DND-41 (cell line): ENCODE measurements around the gene KCNMA1.

Experiments
- EZH2 ChIP-seq: IDR thresholded peaks from 3 replicates; pipeline ENCODE4 v1.6.1; 2012; ENCODE audit warnings: borderline replicate concordance, low read depth, mild to moderate bottlenecking, moderate library complexity, low read length, inconsistent platforms; ENCODE audit not compliant: severe bottlenecking
- TF ChIP-seq, protein P1 (sequence below): IDR thresholded peaks from 2 replicates; pipeline ENCODE4 v1.5.1; 2012; ENCODE audit warnings: borderline replicate concordance, low read length, moderate library complexity, mild to moderate bottlenecking; ENCODE audit not compliant: poor library complexity, severe bottlenecking; ENCODE audit errors: extremely low read depth

DNA sequence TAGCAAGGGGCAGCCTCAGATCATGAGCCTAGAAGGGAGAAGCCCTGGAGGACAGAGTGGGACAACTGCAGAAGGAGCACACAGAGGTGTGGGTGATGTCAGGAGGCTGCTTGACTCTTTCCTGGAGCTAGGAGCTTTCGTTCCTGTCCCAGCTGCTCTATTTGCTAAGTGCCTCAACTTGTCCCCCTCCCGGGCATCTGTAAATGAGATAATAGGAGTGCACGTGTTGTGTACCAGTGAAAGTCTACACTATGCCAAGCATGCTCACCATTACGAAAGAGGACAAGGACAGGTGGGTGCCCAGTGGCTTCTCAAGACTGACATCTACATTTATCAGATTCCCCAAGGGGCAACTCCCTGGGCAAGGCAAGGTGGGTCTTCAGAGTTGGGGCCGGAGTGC is 162.7 kb downstream of the KCNMA1 start:
- TF ChIP-seq, protein P1, sequence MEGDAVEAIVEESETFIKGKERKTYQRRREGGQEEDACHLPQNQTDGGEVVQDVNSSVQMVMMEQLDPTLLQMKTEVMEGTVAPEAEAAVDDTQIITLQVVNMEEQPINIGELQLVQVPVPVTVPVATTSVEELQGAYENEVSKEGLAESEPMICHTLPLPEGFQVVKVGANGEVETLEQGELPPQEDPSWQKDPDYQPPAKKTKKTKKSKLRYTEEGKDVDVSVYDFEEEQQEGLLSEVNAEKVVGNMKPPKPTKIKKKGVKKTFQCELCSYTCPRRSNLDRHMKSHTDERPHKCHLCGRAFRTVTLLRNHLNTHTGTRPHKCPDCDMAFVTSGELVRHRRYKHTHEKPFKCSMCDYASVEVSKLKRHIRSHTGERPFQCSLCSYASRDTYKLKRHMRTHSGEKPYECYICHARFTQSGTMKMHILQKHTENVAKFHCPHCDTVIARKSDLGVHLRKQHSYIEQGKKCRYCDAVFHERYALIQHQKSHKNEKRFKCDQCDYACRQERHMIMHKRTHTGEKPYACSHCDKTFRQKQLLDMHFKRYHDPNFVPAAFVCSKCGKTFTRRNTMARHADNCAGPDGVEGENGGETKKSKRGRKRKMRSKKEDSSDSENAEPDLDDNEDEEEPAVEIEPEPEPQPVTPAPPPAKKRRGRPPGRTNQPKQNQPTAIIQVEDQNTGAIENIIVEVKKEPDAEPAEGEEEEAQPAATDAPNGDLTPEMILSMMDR: no peak
- no peak for TF ChIP-seq EZH2
